ENCODE data around the gene CEP164.

Gene CEP164

DNA sequence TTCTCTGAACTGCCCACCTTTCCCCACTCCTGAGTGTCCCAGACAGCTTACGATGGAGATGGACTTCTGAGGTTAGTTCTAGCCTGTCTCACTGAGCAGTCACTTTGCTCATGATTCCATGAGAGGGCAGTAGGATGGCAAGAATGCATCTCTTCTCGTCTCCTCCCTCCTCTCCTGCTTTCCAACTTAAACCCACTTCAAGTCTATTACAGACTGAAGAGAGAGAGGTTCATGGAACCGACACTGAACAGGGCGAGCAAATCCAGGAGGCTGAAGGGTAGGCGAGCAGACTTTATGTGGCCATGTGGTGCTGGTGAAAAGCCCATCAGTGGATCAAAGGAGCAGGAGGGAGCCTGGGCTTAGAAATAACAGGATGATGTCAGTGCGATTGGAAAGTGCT, 38.6 kb downstream of the CEP164 start:
- POLR2A ChIA-PET, result no interaction called here
- no peaks in the 10 kb centered on the region for H3K4me1 ChIP-seq (ENCODE audit: control insufficient read depth, insufficient read depth, low read length)
- TF ChIP-seq YY2 (tag by site-specific recombination; IDR thresholded peaks at IDR 0.05), result no peak
- TF ChIP-seq, protein P1, sequence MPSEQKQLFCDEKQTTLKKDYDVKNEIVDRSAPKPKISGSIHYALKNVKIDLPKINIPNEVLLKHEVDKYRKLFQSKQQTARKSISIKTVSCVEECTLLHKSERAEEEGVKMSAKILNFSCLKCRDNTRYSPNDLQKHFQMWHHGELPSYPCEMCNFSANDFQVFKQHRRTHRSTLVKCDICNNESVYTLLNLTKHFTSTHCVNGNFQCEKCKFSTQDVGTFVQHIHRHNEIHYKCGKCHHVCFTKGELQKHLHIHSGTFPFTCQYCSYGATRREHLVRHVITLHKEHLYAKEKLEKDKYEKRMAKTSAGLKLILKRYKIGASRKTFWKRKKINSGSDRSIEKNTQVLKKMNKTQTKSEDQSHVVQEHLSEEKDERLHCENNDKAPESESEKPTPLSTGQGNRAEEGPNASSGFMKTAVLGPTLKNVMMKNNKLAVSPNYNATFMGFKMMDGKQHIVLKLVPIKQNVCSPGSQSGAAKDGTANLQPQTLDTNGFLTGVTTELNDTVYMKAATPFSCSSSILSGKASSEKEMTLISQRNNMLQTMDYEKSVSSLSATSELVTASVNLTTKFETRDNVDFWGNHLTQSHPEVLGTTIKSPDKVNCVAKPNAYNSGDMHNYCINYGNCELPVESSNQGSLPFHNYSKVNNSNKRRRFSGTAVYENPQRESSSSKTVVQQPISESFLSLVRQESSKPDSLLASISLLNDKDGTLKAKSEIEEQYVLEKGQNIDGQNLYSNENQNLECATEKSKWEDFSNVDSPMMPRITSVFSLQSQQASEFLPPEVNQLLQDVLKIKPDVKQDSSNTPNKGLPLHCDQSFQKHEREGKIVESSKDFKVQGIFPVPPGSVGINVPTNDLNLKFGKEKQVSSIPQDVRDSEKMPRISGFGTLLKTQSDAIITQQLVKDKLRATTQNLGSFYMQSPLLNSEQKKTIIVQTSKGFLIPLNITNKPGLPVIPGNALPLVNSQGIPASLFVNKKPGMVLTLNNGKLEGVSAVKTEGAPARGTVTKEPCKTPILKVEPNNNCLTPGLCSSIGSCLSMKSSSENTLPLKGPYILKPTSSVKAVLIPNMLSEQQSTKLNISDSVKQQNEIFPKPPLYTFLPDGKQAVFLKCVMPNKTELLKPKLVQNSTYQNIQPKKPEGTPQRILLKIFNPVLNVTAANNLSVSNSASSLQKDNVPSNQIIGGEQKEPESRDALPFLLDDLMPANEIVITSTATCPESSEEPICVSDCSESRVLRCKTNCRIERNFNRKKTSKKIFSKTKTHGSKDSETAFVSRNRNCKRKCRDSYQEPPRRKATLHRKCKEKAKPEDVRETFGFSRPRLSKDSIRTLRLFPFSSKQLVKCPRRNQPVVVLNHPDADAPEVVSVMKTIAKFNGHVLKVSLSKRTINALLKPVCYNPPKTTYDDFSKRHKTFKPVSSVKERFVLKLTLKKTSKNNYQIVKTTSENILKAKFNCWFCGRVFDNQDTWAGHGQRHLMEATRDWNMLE (tag by site-specific recombination; conservative IDR thresholded peaks at IDR 0.05; ENCODE audit: low read depth), result no peak
- TF ChIP-seq ZNF416 (tag by site-specific recombination; IDR thresholded peaks at IDR 0.05), result no peak
- no peak for TF ChIP-seq SP2 (tag by site-specific recombination; IDR thresholded peaks at IDR 0.05)
- TF ChIP-seq, protein P2, sequence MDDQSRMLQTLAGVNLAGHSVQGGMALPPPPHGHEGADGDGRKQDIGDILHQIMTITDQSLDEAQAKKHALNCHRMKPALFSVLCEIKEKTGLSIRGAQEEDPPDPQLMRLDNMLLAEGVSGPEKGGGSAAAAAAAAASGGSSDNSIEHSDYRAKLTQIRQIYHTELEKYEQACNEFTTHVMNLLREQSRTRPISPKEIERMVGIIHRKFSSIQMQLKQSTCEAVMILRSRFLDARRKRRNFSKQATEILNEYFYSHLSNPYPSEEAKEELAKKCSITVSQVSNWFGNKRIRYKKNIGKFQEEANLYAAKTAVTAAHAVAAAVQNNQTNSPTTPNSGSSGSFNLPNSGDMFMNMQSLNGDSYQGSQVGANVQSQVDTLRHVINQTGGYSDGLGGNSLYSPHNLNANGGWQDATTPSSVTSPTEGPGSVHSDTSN (CRISPR knock-in tag; IDR thresholded peaks at IDR 0.05), result no peak
- TF ChIP-seq ZNF274 (IDR thresholded peaks at IDR 0.05; ENCODE audit: low read length), result no peak
- no peak for TF ChIP-seq ZNF274 (tag by site-specific recombination; IDR thresholded peaks at IDR 0.05; ENCODE audit: borderline replicate concordance)
- TF ChIP-seq ZNF473 (tag by site-specific recombination; IDR thresholded peaks at IDR 0.05), result no peak
- no peak for TF ChIP-seq ZBTB20 (tag by site-specific recombination; IDR thresholded peaks at IDR 0.05)
- TF ChIP-seq ZFP37 (tag by site-specific recombination; IDR thresholded peaks at IDR 0.05), result no peak
- no peak for TF ChIP-seq ZBTB8A (tag by site-specific recombination; IDR thresholded peaks at IDR 0.05)
- TF ChIP-seq, protein P3, sequence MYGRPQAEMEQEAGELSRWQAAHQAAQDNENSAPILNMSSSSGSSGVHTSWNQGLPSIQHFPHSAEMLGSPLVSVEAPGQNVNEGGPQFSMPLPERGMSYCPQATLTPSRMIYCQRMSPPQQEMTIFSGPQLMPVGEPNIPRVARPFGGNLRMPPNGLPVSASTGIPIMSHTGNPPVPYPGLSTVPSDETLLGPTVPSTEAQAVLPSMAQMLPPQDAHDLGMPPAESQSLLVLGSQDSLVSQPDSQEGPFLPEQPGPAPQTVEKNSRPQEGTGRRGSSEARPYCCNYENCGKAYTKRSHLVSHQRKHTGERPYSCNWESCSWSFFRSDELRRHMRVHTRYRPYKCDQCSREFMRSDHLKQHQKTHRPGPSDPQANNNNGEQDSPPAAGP (tag by site-specific recombination; IDR thresholded peaks at IDR 0.05), result no peak
- TF ChIP-seq ZNF571 (tag by site-specific recombination; IDR thresholded peaks at IDR 0.05), result no peak
- TF ChIP-seq ZNF585B (tag by site-specific recombination; IDR thresholded peaks at IDR 0.05), result no peak
- TF ChIP-seq, protein P4, sequence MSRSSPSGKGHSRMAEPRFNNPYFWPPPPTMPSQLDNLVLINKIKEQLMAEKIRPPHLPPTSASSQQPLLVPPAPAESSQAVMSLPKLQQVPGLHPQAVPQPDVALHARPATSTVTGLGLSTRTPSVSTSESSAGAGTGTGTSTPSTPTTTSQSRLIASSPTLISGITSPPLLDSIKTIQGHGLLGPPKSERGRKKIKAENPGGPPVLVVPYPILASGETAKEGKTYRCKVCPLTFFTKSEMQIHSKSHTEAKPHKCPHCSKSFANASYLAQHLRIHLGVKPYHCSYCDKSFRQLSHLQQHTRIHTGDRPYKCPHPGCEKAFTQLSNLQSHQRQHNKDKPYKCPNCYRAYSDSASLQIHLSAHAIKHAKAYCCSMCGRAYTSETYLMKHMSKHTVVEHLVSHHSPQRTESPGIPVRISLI (tag by site-specific recombination; IDR thresholded peaks at IDR 0.05), result no peak
- TF ChIP-seq ZNF521 (tag by site-specific recombination; IDR thresholded peaks at IDR 0.05), result no peak
- no peak for TF ChIP-seq ZNF155 (tag by site-specific recombination; IDR thresholded peaks at IDR 0.05)
- no peak overlapping the region for H3K4me3 ChIP-seq (ENCODE audit: low read depth, low read length)
- no peaks in the 10 kb centered on the region for H3K9me3 ChIP-seq (ENCODE audit: control insufficient read depth, insufficient read depth, low read depth, low read length)
- CTCF ChIA-PET, result interaction anchor here (0.7 kb wide), 1 partner anchor 9 kb away, joined by 3 read pairs; no protein-coding TSS in a partner anchor
- peaks cover 0 to 91% of the 10 kb centered on the region in 2 experiments; a peak in 1 of 3 replicates for H3K36me3 ChIP-seq (ENCODE audit: control insufficient read depth in 2 of 2, insufficient read depth in 1 of 2, low read length in 2 of 2)
- H3K27ac ChIP-seq (ENCODE audit: extremely low read depth, low read depth, low read length), result no peak overlapping the region

DNA sequence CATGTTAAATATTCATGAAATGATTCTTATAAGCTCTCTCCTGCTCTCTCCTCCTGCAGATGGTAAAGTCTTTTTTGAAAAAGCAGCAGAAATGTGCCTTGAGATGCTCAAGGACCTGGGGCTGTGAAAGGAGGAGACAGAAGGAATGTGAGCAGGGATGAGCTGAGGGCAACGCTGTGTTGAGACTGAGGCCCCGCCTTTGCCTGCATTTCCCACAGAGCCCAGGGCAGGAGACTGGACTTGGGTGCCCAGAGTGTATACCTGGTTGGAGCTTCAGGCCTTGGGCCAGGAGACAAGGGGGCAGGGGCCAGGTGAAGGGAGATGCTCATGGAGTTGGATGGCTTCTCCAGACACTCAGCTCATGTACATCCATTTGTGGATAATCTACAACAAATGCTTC, 39.2 kb downstream of the CEP164 start:
- peaks cover 0 to 92% of the 10 kb centered on the region in 2 experiments; a peak in 1 of 3 replicates for H3K36me3 ChIP-seq (ENCODE audit: control insufficient read depth in 2 of 2, insufficient read depth in 1 of 2, low read length in 2 of 2)
- no peak overlapping the region for H3K27ac ChIP-seq (ENCODE audit: extremely low read depth, low read depth, low read length)
- CTCF ChIA-PET, result interaction anchor here (0.5 to 0.7 kb wide), 2 partner anchors 9 to 23 kb away, joined by 3 read pairs; no protein-coding TSS in a partner anchor
- POLR2A ChIA-PET, result no interaction called here
- H3K4me1 ChIP-seq (ENCODE audit: control insufficient read depth, insufficient read depth, low read length), result no peaks in the 10 kb centered on the region
- H3K4me3 ChIP-seq (ENCODE audit: low read depth, low read length), result no peak overlapping the region
- H3K9me3 ChIP-seq (ENCODE audit: control insufficient read depth, insufficient read depth, low read depth, low read length), result no peaks in the 10 kb centered on the region
- no peak for TF ChIP-seq MZF1 (tag by site-specific recombination; IDR thresholded peaks at IDR 0.05; ENCODE audit: borderline replicate concordance)
- no peak for TF ChIP-seq SCRT1 (tag by site-specific recombination; IDR thresholded peaks at IDR 0.05; ENCODE audit: borderline replicate concordance)
- TF ChIP-seq, protein P5, sequence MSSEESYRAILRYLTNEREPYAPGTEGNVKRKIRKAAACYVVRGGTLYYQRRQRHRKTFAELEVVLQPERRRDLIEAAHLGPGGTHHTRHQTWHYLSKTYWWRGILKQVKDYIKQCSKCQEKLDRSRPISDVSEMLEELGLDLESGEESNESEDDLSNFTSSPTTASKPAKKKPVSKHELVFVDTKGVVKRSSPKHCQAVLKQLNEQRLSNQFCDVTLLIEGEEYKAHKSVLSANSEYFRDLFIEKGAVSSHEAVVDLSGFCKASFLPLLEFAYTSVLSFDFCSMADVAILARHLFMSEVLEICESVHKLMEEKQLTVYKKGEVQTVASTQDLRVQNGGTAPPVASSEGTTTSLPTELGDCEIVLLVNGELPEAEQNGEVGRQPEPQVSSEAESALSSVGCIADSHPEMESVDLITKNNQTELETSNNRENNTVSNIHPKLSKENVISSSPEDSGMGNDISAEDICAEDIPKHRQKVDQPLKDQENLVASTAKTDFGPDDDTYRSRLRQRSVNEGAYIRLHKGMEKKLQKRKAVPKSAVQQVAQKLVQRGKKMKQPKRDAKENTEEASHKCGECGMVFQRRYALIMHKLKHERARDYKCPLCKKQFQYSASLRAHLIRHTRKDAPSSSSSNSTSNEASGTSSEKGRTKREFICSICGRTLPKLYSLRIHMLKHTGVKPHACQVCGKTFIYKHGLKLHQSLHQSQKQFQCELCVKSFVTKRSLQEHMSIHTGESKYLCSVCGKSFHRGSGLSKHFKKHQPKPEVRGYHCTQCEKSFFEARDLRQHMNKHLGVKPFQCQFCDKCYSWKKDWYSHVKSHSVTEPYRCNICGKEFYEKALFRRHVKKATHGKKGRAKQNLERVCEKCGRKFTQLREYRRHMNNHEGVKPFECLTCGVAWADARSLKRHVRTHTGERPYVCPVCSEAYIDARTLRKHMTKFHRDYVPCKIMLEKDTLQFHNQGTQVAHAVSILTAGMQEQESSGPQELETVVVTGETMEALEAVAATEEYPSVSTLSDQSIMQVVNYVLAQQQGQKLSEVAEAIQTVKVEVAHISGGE (tag by site-specific recombination; conservative IDR thresholded peaks at IDR 0.05; ENCODE audit: low read depth), result no peak
- TF ChIP-seq ZBTB17 (tag by site-specific recombination; IDR thresholded peaks at IDR 0.05), result no peak
- no peak for TF ChIP-seq ZNF324 (tag by site-specific recombination; IDR thresholded peaks at IDR 0.05)
- no peak for TF ChIP-seq IKZF3 (tag by site-specific recombination; IDR thresholded peaks at IDR 0.05)
- TF ChIP-seq ZNF777 (tag by site-specific recombination; IDR thresholded peaks at IDR 0.05; ENCODE audit: borderline replicate concordance), result no peak

Measured in HEK293 (cell line).